Vagina (tissue), 2 donors: Measurements from ENCODE around the gene ZNF622. TPM values are rescaled to one million over a fixed set of nuclear protein-coding genes. Genes with fewer than 3 reads are reported as not detected.

ENCODE experiments used
- DNase-seq, 2 donors: peaks; one replicate each; pipeline ENCODE4 v3.0.0-alpha.2; 2017; ENCODE audit errors: extremely low spot score in 2 of 2
- H3K27ac ChIP-seq: fragments of 200-600 bp; sonication (generic); one replicate; pipeline ENCODE4 v1.5.1; 2019
- H3K27me3 ChIP-seq: fragments of 200-600 bp; sonication (generic); one replicate; pipeline ENCODE4 v1.5.1; 2019
- H3K36me3 ChIP-seq, 2 donors: fragments of 200-600 bp; sonication (generic); one replicate each; pipeline ENCODE4 v1.5.1; 2017 to 2019
- H3K4me1 ChIP-seq: fragments of 200-600 bp; sonication (generic); one replicate; pipeline ENCODE4 v1.5.1; 2019
- H3K4me3 ChIP-seq, 2 donors: fragments of 200-600 bp; sonication (generic); 1 replicate in 1 of 2; 2 replicates in 1 of 2; pipeline ENCODE4 v1.5.1; 2016 to 2019
- H3K9me3 ChIP-seq: fragments of 200-600 bp; sonication (generic); one replicate; pipeline ENCODE4 v1.5.1; 2019
- CTCF ChIP-seq, 3 experiments: fragments of 450-650 bp in 2 of 3; fragments of 200-600 bp in 1 of 3; sonication (generic) in 1 of 3; IDR thresholded peaks; one replicate each; pipeline ENCODE4 v1.5.1; 2017 to 2019; ENCODE audit warnings: antibody characterized with exemption in 3 of 3, mild to moderate bottlenecking in 2 of 3, moderate library complexity in 2 of 3
- POLR2A ChIP-seq, 2 donors: fragments of 450-650 bp; IDR thresholded peaks; one replicate each; pipeline ENCODE4 v1.6.1; 2017; ENCODE audit warnings: antibody characterized with exemption in 2 of 2, mild to moderate bottlenecking in 2 of 2, moderate library complexity in 2 of 2
- POLR2AphosphoS5 ChIP-seq, 2 donors: sonication (generic); formaldehyde crosslinking; IDR thresholded peaks; one replicate each; pipeline ENCODE4 v1.9.0; 2017; ENCODE audit warnings: antibody characterized with exemption in 2 of 2, mild to moderate bottlenecking in 2 of 2, low read depth in 1 of 2; ENCODE audit not compliant: insufficient read depth in 1 of 2
- intact Hi-C: fragments of 100-400 bp; cut with DNase I; formaldehyde crosslinking; loops from one replicate; pipeline ENCODE4 v1.15.1; 2023
- total RNA-seq: library from RNA; depleted of rRNA; stranded (reverse); fragments of >200 nt; gene quantifications from one replicate; pipeline ENCODE4 v1.2.3, GENCODE V29; 2016

ZNF622 gene
- total RNA-seq, 1 donor from 2014 or later, result 19.4 TPM

DNA sequence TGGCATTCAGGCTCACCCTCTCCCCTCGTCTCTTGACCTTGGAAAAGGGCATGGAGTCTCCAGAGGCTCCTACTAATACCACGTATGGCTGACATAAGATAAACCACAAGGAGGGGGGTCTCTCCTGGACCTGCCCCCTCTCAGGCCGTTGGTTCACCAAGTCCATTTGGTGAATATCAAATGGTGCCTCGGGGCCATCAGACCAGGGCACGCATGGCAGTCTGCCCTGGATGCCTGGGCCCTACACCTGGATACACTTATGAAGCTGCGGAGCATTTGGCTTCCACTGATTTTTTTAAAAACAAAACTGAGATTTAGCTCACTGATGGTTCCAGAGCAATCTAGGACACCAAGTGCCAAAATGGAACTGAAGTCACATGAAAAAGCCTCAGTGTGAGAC is 40.3 kb upstream of the ZNF622 start:
- TF ChIP-seq POLR2AphosphoS5 (IDR thresholded peaks at IDR 0.05; ENCODE audit: insufficient read depth in 1 of 2, low read depth in 1 of 2) (no peak), POLR2A (IDR thresholded peaks at IDR 0.05) (no peak), CTCF (IDR thresholded peaks at IDR 0.05) (no peak)
- DNase-seq, result no peak
- intact Hi-C loops, result no loop called here

GRCh38 chr5:16505140-16505891 is 39.7 kb upstream of the ZNF622 start:
- H3K4me1 ChIP-seq, result peaks cover 26% of the 10 kb centered on the region
- H3K27ac ChIP-seq, result no peak overlapping the region
- intact Hi-C loops, result no loop called here
- no peaks in the 10 kb centered on the region for H3K9me3 ChIP-seq
- H3K27me3 ChIP-seq, result no peaks in the 10 kb centered on the region
- no peaks in the 10 kb centered on the region for H3K36me3 ChIP-seq
- DNase-seq, result no peak
- no peak for TF ChIP-seq CTCF (IDR thresholded peaks at IDR 0.05)
- H3K4me3 ChIP-seq, result no peak overlapping the region

More for the DNA sequence above, 40.3 kb upstream of the ZNF622 start:
- Histone ChIP-seq H3K27ac (no peak overlapping the region), H3K4me1 (peaks cover 26% of the 10 kb centered on the region), H3K27me3 (no peaks in the 10 kb centered on the region), H3K36me3 (no peaks in the 10 kb centered on the region), H3K9me3 (no peaks in the 10 kb centered on the region), H3K4me3 (no peak overlapping the region)

DNA sequence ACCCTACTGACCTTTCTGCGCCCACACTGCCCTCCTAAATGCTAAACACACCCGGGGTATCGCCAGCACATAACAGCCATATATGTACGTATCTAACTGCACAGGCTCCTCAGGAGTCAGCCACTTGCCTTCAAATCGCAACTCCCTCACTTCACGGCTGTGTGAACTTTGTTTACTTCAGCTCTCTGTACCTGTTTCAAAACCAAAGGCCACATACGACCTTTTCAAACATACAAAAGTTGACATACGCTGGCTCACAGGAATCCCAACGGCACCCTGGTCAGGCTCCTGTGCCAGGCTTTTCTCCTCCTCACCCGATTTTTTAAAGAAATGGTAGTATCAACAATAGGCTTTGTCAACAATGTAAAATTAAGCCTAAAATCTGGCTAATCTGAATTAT is 39.0 kb upstream of the ZNF622 start:
- intact Hi-C loops, result no loop called here
- H3K4me1 ChIP-seq, result peaks cover 21% of the 10 kb centered on the region
- no peaks in the 10 kb centered on the region for H3K27me3 ChIP-seq
- H3K9me3 ChIP-seq, result no peaks in the 10 kb centered on the region
- DNase-seq, result no peak
- no peak overlapping the region for H3K4me3 ChIP-seq
- H3K36me3 ChIP-seq, result no peaks in the 10 kb centered on the region
- TF ChIP-seq POLR2AphosphoS5 (IDR thresholded peaks at IDR 0.05; ENCODE audit: insufficient read depth in 1 of 2, low read depth in 1 of 2), result no peak
- TF ChIP-seq CTCF (IDR thresholded peaks at IDR 0.05), result no peak
- TF ChIP-seq POLR2A (IDR thresholded peaks at IDR 0.05), result no peak
- no peak overlapping the region for H3K27ac ChIP-seq

- no peaks in the 10 kb centered on the region for H3K9me3 ChIP-seq
- intact Hi-C loops, result no loop called here
- no peak for TF ChIP-seq POLR2AphosphoS5 (IDR thresholded peaks at IDR 0.05; ENCODE audit: insufficient read depth in 1 of 2, low read depth in 1 of 2)
- no peak for TF ChIP-seq POLR2A (IDR thresholded peaks at IDR 0.05)
- no peak for TF ChIP-seq CTCF (IDR thresholded peaks at IDR 0.05)
- H3K4me3 ChIP-seq, result no peak overlapping the region
- no peak for DNase-seq
- H3K27me3 ChIP-seq, result no peaks in the 10 kb centered on the region
- H3K27ac ChIP-seq, result no peak overlapping the region
- H3K36me3 ChIP-seq, result no peaks in the 10 kb centered on the region
- peaks cover 5% of the 10 kb centered on the region for H3K4me1 ChIP-seq
These were observed 37.3 kb upstream of the ZNF622 start for GRCh38 chr5:16502866-16503265.

GRCh38 chr5:16500024-16500423 is 34.4 kb upstream of the ZNF622 start:
- intact Hi-C loops, result no loop called here
- no peaks in the 10 kb centered on the region for H3K4me1 ChIP-seq

More at GRCh38 chr5:16500024-16500423, 34.4 kb upstream of the ZNF622 start:
- DNase-seq, result no peak
- H3K27ac ChIP-seq, result no peak overlapping the region
- H3K9me3 ChIP-seq, result peaks cover 5% of the 10 kb centered on the region
- H3K4me3 ChIP-seq, result no peak overlapping the region
- H3K27me3 ChIP-seq, result no peaks in the 10 kb centered on the region
- TF ChIP-seq CTCF (IDR thresholded peaks at IDR 0.05) (no peak), POLR2AphosphoS5 (IDR thresholded peaks at IDR 0.05; ENCODE audit: insufficient read depth in 1 of 2, low read depth in 1 of 2) (no peak), POLR2A (IDR thresholded peaks at IDR 0.05) (no peak)
- H3K36me3 ChIP-seq, result no peaks in the 10 kb centered on the region
